Activated CD4-positive, alpha-beta memory T cell treated with anti-CD3 and anti-CD28 coated beads, Interleukin-2, amount 10 ng/mL, durations not matched to agents 7 days and 5 days (primary cell): ENCODE results near the gene TAX1BP1. TPM values are rescaled to one million over a fixed set of nuclear protein-coding genes. Genes with fewer than 3 reads are reported as not detected.
"Not testable (repeated sequence)": the region's sequence is repeated elsewhere in the genome, so short reads cannot be mapped to it uniquely, and the experiment has no call there.

ENCODE experiments used
- CTCF ChIA-PET: fragments of 350-600 bp; sonication (Branson Sonifier 250); formaldehyde crosslinking; loops from one replicate; lab custom pipeline; 2021; ENCODE audit warnings: antibody characterized with exemption, inconsistent platforms; lab: Charles Lee
- POLR2A ChIA-PET: fragments of 350-600 bp; sonication (Branson Sonifier 250); formaldehyde crosslinking; loops from one replicate; lab custom pipeline; 2021; ENCODE audit warnings: antibody characterized with exemption; lab: Charles Lee
- DNase-seq: peaks from one replicate; pipeline ENCODE4 v3.0.0-alpha.2; 2020
- H3K27ac Mint-ChIP-seq: one replicate; pipeline ENCODE4 v1.8.0; 2021; ENCODE audit warnings: mild to moderate bottlenecking, mixed read lengths
- H3K27me3 Mint-ChIP-seq: one replicate; pipeline ENCODE4 v1.8.0; 2021; ENCODE audit warnings: mixed read lengths
- H3K36me3 Mint-ChIP-seq: one replicate; pipeline ENCODE4 v1.8.0; 2021; ENCODE audit warnings: low read depth, mixed read lengths
- H3K4me1 Mint-ChIP-seq: one replicate; pipeline ENCODE4 v1.8.0; 2021; ENCODE audit warnings: mixed read lengths
- H3K4me3 Mint-ChIP-seq: one replicate; pipeline ENCODE4 v1.8.0; 2021; ENCODE audit warnings: mild to moderate bottlenecking, mixed read lengths
- H3K9me3 Mint-ChIP-seq: one replicate; pipeline ENCODE4 v1.8.0; 2021; ENCODE audit warnings: mixed read lengths
- total RNA-seq, 2 experiments: library from RNA; stranded (reverse); gene quantifications; one replicate each; pipeline ENCODE4 v1.2.3, GENCODE V29; 2021

Gene TAX1BP1
- total RNA-seq, 2 experiments from 2014 or later, result 76.5 to 80.0 TPM

DNA sequence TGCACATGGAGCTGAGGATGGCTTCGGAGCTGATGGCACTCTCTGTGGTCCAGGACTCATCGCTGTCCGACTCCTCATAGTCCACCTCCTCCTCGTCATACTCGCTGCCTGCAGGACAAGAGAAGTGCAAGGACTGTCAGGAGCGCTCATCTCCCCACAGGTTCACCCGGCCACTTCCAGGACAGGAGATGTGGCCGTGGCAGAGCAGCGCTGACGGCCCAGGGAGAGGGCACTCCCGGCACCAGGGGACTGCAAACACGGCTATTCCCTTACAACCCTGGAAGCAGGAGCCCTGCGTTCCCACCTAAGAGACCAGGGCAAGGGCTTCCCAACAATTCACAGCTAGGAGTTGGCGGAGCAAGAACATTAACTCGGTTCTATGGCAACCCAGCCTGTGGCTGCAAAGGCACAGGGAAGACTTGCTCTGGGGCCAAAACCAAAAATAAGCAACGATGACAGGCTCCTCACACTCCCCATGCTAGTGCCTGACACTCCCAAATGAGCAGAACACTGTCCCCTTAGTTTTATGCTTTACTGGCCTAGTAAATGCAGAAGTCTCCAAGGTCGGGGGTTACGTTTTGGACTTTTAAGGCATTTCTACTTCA lies 100.9 kb downstream of the TAX1BP1 start:
- DNase-seq, result no peak
- no peak overlapping the region for H3K4me3 Mint-ChIP-seq
- no peaks in the 10 kb centered on the region for H3K27me3 Mint-ChIP-seq
- no peak overlapping the region for H3K27ac Mint-ChIP-seq
- H3K4me1 Mint-ChIP-seq, result peaks cover 2% of the 10 kb centered on the region
- ChIA-PET CTCF (no interaction called here), POLR2A (interaction anchor here (0.6 kb wide), 1 partner anchor 651 kb away, joined by 3 read pairs; no protein-coding TSS in a partner anchor)
- H3K9me3 Mint-ChIP-seq, result no peaks in the 10 kb centered on the region
- peaks cover 2% of the 10 kb centered on the region for H3K36me3 Mint-ChIP-seq

DNA sequence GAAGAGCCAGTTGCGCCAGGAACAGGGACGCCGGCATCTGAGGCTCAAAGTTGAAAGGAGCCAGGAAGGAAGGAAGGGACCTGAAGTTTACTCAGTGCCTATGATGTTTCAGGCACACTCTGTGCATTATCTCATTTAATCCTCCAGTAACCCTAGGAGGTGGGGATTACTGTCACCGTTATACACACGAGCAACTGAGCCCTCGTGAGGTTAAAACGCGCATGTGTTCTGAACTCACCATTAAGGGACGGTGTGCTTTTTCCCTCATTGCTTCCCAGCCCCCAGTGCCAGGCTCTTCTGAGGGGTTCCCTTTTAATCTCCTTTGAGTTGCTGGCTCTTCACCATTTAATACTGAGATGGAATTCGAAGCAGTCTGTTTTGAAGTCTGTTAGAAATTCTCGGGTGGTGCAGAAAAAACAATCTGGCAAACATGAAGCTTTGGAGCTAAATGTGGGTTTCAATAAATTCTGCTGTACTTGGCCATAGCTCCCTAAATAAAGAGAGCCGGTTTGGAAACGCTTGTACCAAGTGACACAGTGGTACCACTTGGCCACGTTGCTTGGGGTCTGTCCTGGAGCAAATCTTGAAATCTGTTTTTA lies 102.2 kb downstream of the TAX1BP1 start:
- no peaks in the 10 kb centered on the region for H3K27me3 Mint-ChIP-seq
- no peaks in the 10 kb centered on the region for H3K36me3 Mint-ChIP-seq
- no peak for DNase-seq
- POLR2A ChIA-PET, result no interaction called here
- H3K9me3 Mint-ChIP-seq, result no peaks in the 10 kb centered on the region
- H3K27ac Mint-ChIP-seq, result no peak overlapping the region
- H3K4me1 Mint-ChIP-seq, result peaks cover 6% of the 10 kb centered on the region
- H3K4me3 Mint-ChIP-seq, result no peak overlapping the region
- CTCF ChIA-PET, result no interaction called here

DNA sequence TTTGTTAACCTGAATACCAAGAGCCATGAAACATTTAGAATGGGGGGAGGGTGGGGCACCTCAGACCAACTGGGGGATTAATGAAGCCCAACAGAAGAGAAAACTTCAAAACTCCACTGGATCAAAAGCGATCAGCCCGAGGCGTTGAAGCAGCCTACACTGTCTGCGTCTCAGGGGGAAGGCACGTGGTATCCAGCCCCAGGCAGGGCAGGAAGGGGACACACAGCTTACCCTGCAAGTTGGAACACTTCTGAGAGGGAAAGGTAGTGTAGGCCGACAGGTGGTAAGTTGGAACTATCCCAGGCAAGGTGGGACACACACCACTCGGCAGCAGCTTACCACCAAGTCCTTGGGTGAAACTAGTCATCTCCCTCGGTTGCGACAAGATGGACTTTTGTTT lies 102.9 kb downstream of the TAX1BP1 start:
- Mint-ChIP-seq H3K9me3 (no peaks in the 10 kb centered on the region), H3K27ac (no peak overlapping the region), H3K36me3 (no peaks in the 10 kb centered on the region), H3K4me1 (peaks cover 6% of the 10 kb centered on the region), H3K4me3 (no peak overlapping the region), H3K27me3 (no peaks in the 10 kb centered on the region)
- DNase-seq, result no peak
- POLR2A ChIA-PET, result no interaction called here
- CTCF ChIA-PET, result no interaction called here

DNA sequence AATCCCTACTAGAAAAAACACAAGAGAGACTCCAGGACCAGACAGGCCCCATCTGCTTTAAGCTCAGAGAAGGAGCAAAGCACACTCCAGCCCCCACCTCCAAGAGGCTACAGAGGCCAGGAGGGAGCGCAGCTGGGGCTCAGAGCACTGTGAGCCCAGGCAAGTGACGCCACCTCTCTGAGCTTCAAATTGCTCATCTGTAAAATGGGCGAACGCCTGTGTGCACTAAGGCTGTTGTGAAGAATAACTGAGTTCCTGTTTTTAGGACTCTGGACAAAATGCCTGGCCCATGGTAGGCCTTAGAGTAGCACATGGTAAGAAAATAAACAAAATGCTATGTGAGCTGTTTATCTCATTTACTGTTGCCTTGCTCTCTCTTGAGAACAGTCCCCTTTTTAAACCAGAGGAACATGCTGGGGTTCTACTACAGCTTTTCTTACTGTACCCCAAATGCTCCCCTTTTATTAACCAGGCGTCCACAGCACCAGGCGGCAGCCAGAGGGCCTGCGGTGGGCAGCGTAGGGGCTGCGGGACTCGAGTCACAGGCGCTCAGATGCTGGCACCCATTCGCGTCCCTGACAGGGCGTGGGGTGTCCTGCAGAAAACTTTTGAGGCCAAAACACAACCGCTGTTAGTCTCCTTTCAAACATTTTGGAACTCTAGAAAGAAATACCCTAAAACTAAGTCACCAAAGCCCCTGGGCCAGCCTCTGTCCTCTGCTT lies 103.8 kb downstream of the TAX1BP1 start:
- H3K36me3 Mint-ChIP-seq, result no peaks in the 10 kb centered on the region
- H3K4me3 Mint-ChIP-seq, result no peak overlapping the region
- DNase-seq, result no peak
- peaks cover 6% of the 10 kb centered on the region for H3K4me1 Mint-ChIP-seq
- no peaks in the 10 kb centered on the region for H3K9me3 Mint-ChIP-seq
- no peak overlapping the region for H3K27ac Mint-ChIP-seq
- ChIA-PET CTCF (no interaction called here), POLR2A (no interaction called here)
- no peaks in the 10 kb centered on the region for H3K27me3 Mint-ChIP-seq

DNA sequence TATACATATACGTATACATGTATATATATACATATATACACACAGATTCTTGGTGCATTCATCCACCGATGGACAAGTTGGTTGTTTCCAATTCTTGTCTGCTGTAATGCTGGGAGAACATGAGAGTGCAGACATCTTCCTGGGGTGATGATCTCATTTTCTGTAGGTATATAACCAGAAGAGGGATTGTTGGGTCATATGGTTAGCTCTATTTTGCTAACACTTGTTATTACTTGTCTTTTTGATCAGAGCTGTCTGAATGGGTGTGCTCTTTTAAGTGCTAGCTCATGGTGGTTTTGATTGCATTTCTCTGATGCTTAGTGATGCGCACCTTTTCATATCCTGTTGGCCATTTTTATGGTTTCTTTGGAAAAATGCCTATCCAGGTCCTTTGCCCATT lies 106.4 kb downstream of the TAX1BP1 start:
- H3K4me3 Mint-ChIP-seq, result no peak overlapping the region
- CTCF ChIA-PET, result no interaction called here
- POLR2A ChIA-PET, result no interaction called here
- H3K27ac Mint-ChIP-seq, result no peak overlapping the region
- H3K4me1 Mint-ChIP-seq, result peaks cover 4% of the 10 kb centered on the region
- H3K36me3 Mint-ChIP-seq, result no peaks in the 10 kb centered on the region
- DNase-seq, result no peak
- no peaks in the 10 kb centered on the region for H3K27me3 Mint-ChIP-seq
- no peaks in the 10 kb centered on the region for H3K9me3 Mint-ChIP-seq

DNA sequence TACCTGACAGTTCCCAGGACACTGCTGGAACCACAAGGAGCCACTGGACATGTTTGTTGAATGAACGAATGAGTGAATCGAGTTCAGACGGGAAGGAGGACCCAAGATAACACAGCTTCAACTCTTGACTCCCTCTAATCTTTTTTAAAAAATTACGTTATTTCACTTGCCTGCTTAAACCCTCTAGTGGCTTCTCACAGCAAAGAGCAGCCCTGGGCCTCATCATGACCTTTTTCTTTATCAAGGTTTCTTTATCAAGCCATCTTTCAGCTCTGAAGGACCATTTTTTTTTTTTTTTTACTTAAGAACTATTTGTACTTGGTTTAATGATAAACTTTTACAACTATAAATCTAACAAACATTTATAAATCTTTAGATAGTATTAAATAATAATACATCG lies 110.6 kb downstream of the TAX1BP1 start:
- CTCF ChIA-PET, result interaction anchor here (0.6 kb wide), 1 partner anchor 206 kb away, joined by 3 read pairs; no protein-coding TSS in a partner anchor
- Mint-ChIP-seq H3K27ac (no peak overlapping the region), H3K27me3 (peaks cover 2% of the 10 kb centered on the region), H3K4me3 (no peak overlapping the region), H3K36me3 (no peaks in the 10 kb centered on the region), H3K4me1 (peaks cover 4% of the 10 kb centered on the region), H3K9me3 (peaks cover 5% of the 10 kb centered on the region)
- no peak for DNase-seq
- POLR2A ChIA-PET, result no interaction called here

DNA sequence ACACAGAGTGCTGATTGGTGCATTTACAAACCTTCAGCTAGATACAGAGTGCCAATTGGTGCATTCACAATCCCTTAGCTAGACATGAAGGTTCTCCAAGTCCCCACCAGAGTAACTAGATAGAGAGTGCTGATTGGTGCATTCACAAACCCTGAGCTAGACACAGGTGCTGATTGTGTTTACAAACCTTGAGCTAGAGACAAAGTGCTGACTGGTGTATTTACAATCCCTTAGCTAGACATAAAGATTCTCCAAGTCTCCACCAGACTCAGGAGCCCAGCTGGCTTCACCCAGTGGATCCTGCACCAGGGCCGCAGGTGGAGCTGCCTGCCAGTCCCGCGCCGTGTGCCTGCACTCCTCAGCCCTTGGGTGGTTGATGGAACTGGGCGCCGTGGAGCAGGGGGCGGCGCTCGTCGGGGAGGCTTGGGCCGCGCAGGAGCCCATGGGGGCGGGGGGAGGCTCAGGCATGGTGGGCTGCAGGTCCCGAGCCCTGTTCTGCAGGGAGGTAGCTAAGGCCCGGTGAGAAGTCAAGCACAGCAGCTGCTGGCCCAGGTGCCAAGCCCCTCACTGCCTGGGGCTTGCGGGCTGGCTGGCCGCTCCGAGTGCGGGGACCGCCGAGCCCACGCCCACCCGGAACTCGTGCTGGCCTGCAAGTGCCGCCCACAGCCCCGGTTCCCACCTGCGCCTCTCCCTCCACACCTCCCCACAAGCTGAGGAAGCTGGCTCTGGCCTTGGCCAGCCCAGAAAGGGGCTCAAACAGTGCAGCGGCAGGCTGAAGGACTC lies 116.9 kb downstream of the TAX1BP1 start:
- CTCF ChIA-PET, result interaction anchor here (1.1 kb wide), 1 partner anchor 16 kb away, joined by 3 read pairs; no protein-coding TSS in a partner anchor
- H3K9me3 Mint-ChIP-seq, result peaks cover 13% of the 10 kb centered on the region
- POLR2A ChIA-PET, H3K36me3 Mint-ChIP-seq, H3K27ac Mint-ChIP-seq, H3K27me3 Mint-ChIP-seq, H3K4me1 Mint-ChIP-seq, DNase-seq, H3K4me3 Mint-ChIP-seq: not testable (repeated sequence)

DNA sequence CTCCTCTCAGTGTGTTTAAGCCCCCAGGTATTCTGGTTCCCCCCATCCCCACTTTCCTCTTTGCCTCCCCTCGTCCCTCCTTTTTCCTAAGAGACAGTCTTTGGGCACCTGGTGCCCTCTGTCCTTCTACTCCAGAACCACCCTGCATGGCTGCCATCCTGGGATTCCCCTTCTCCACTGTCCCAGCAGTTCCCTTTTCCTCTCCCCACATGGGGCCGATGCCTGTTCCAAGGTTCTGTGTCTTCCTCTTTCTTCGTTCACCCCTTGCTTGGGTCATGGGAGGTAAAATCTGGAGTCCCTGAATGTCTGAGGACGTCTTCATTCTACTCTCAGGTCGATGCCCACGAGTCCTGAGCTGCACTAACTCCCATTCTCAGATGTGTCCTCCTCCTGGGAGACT lies 120.8 kb downstream of the TAX1BP1 start:
- Mint-ChIP-seq H3K4me3 (no peak overlapping the region), H3K9me3 (peaks cover 7% of the 10 kb centered on the region), H3K36me3 (no peaks in the 10 kb centered on the region), H3K4me1 (no peaks in the 10 kb centered on the region), H3K27me3 (no peaks in the 10 kb centered on the region), H3K27ac (no peak overlapping the region)
- CTCF ChIA-PET, result no interaction called here
- POLR2A ChIA-PET, result no interaction called here
- no peak for DNase-seq

DNA sequence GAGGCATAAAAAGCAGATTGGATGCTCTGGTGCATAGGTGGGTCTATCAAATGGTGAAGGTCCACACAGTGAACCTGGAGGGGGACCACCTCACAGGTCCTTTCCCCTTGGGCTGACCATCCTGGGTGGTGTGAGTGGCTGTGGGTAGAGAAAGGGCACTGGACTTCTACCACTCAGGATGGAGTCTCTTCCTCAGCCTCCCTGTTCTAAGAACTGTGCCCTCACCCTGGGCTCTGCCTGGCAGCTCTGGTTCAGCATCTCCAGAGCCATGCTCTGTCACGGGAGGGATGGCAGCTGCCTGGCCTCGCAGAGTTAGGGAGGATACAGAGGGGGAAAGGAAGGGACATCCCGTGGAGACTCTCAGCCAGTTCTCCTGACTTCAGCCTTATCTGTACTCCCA lies 121.8 kb downstream of the TAX1BP1 start:
- POLR2A ChIA-PET, result no interaction called here
- Mint-ChIP-seq H3K4me1 (peaks cover 6% of the 10 kb centered on the region), H3K36me3 (no peaks in the 10 kb centered on the region), H3K4me3 (no peak overlapping the region), H3K27me3 (no peaks in the 10 kb centered on the region), H3K9me3 (no peaks in the 10 kb centered on the region), H3K27ac (no peak overlapping the region)
- DNase-seq, result no peak
- CTCF ChIA-PET, result interaction anchor here (0.6 kb wide), 1 partner anchor 59 kb away, joined by 3 read pairs; no protein-coding TSS in a partner anchor

DNA sequence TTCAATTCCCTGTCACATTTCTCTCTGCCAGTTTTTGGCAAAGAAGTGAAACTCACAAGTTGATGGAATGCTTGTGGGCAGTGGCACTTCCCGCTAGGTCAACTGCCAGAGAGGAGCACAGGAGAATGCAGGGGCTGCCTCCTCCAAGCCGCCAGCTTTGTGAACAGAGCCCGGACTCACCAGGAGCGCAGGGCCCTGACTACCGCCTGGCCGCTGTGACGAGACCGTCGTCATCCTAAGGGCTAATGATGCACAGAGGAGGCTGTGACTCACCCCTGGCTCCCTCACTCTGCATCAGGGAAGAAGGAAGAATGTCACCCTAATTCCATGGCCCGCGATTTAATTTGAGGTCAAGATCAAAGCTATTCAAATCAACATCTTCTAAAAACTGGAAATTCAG lies 123.9 kb downstream of the TAX1BP1 start:
- Mint-ChIP-seq H3K36me3 (no peaks in the 10 kb centered on the region), H3K4me1 (peaks cover 10% of the 10 kb centered on the region), H3K27me3 (no peaks in the 10 kb centered on the region), H3K27ac (no peak overlapping the region), H3K4me3 (no peak overlapping the region), H3K9me3 (no peaks in the 10 kb centered on the region)
- no peak for DNase-seq
- ChIA-PET POLR2A (no interaction called here), CTCF (no interaction called here)

DNA sequence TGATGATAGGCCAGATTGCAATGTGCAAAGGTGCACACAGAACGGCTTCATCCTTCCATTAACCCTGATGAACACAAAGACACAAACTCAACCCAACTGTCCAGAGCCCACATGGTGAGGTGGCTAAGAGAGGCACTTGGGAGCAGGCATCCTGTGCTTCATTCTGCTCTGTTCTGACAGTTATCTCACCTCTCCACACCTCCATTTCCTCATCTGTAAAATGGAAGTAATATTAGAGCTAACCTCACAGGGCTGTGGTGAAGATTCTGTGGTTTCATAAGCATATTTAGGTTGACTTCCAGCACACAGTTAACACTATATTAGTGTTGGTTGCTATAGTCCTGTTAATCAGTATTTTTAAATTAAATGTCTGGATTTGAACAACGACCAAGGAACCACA lies 126.3 kb downstream of the TAX1BP1 start:
- Mint-ChIP-seq H3K36me3 (no peaks in the 10 kb centered on the region), H3K9me3 (no peaks in the 10 kb centered on the region), H3K27me3 (no peaks in the 10 kb centered on the region), H3K27ac (no peak overlapping the region), H3K4me3 (no peak overlapping the region), H3K4me1 (peaks cover 10% of the 10 kb centered on the region)
- ChIA-PET CTCF (no interaction called here), POLR2A (no interaction called here)
- DNase-seq, result no peak

DNA sequence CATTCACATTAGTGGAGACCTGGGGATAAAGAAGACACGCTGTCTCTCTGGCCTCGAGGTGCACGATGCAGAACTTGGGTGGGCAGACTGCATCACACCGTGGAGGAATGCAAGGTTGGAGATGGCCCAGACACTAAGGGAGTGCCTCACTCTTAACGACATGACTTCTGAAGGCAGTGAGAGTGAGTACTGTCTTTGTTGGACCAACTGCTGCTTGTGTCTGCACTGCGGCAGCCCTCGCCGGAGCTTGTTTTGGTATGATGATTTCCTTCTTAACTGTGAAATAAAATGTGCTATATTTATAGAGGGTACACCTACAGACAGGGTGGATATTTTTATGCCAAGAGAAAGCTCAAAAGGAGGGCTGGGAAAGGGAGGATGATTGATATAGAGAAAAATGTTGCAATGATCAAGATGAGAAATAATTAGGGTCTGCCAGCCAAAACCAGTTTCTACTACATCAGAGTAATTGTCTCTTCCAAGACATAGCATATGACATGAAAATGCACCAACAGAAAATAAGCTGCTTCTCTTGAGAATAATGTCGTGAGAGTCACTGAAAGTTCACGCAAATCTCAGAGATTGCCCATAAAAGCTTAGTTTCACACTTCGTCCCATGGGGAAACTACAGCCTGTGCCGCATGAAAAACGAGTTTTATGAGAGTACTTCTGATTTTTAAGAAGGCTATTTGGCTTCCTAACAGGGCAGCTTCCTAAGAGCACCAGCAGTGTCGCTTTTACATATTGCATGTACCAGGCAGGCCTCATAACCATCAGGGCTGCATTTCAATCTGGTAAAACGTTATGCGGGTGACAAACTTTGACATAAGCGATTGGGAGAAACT lies 127.1 kb downstream of the TAX1BP1 start:
- no peaks in the 10 kb centered on the region for H3K36me3 Mint-ChIP-seq
- CTCF ChIA-PET, result no interaction called here

More for the DNA sequence above, 127.1 kb downstream of the TAX1BP1 start:
- Mint-ChIP-seq H3K4me3 (no peak overlapping the region), H3K9me3 (no peaks in the 10 kb centered on the region), H3K27ac (no peak overlapping the region), H3K27me3 (no peaks in the 10 kb centered on the region), H3K4me1 (peaks cover 10% of the 10 kb centered on the region)
- POLR2A ChIA-PET, result no interaction called here
- DNase-seq, result no peak
